Measurements from ENCODE around the gene XPNPEP1.

XPNPEP1 gene

GRCh38 chr10:109883859-109884771, 39.2 kb downstream of the XPNPEP1 start:
- Mint-ChIP-seq H3K27me3 (no peaks in the 10 kb centered on the region), H3K4me1 (peaks cover 24% of the 10 kb centered on the region), H3K4me3 (no peak overlapping the region), H3K36me3 (ENCODE audit: low read depth) (peaks cover 45% of the 10 kb centered on the region), H3K27ac (no peak overlapping the region), H3K9me3 (no peaks in the 10 kb centered on the region)
- ATAC-seq: peak; percentile 38
- peak; percentile 61 for DNase-seq

GRCh38 chr10:109882251-109883057, 40.9 kb downstream of the XPNPEP1 start:
- Mint-ChIP-seq H3K36me3 (ENCODE audit: low read depth) (peaks cover 50% of the 10 kb centered on the region), H3K9me3 (no peaks in the 10 kb centered on the region)

GRCh38 chr10:109881769-109882057, 41.6 kb downstream of the XPNPEP1 start:
- Mint-ChIP-seq H3K36me3 (ENCODE audit: low read depth) (peaks cover 55% of the 10 kb centered on the region), H3K9me3 (no peaks in the 10 kb centered on the region)
- no peak for ATAC-seq

More at GRCh38 chr10:109882251-109883057, 40.9 kb downstream of the XPNPEP1 start:
- no peak overlapping the region for H3K4me3 Mint-ChIP-seq
- ATAC-seq (no peak), DNase-seq (no peak)
- no peak overlapping the region for H3K27ac Mint-ChIP-seq
- H3K4me1 Mint-ChIP-seq: peaks cover 24% of the 10 kb centered on the region
- H3K27me3 Mint-ChIP-seq: no peaks in the 10 kb centered on the region

GRCh38 chr10:109880886-109881768, 42.2 kb downstream of the XPNPEP1 start:
- no peak overlapping the region for H3K27ac Mint-ChIP-seq

More at GRCh38 chr10:109881769-109882057, 41.6 kb downstream of the XPNPEP1 start:
- H3K27ac Mint-ChIP-seq: no peak overlapping the region
- DNase-seq: no peak
- H3K4me3 Mint-ChIP-seq: no peak overlapping the region
- peaks cover 16% of the 10 kb centered on the region for H3K4me1 Mint-ChIP-seq
- H3K27me3 Mint-ChIP-seq: no peaks in the 10 kb centered on the region

GRCh38 chr10:109877546-109877945, 45.8 kb downstream of the XPNPEP1 start:
- no peak overlapping the region for H3K4me3 Mint-ChIP-seq
- no peaks in the 10 kb centered on the region for H3K9me3 Mint-ChIP-seq
- no peak for ATAC-seq
- H3K27me3 Mint-ChIP-seq: no peaks in the 10 kb centered on the region
- no peak overlapping the region for H3K27ac Mint-ChIP-seq
- H3K36me3 Mint-ChIP-seq (ENCODE audit: low read depth): peaks cover 44% of the 10 kb centered on the region
- H3K4me1 Mint-ChIP-seq: no peaks in the 10 kb centered on the region
- no peak for DNase-seq

More at GRCh38 chr10:109880886-109881768, 42.2 kb downstream of the XPNPEP1 start:
- DNase-seq (no peak), ATAC-seq (no peak)
- Mint-ChIP-seq H3K36me3 (ENCODE audit: low read depth) (peaks cover 55% of the 10 kb centered on the region), H3K4me3 (no peak overlapping the region), H3K27me3 (no peaks in the 10 kb centered on the region), H3K9me3 (no peaks in the 10 kb centered on the region), H3K4me1 (peaks cover 10% of the 10 kb centered on the region)

- no peak overlapping the region for H3K27ac Mint-ChIP-seq
These were observed 47.2 kb downstream of the XPNPEP1 start for GRCh38 chr10:109875828-109876821.

GRCh38 chr10:109875151-109875568, 48.2 kb downstream of the XPNPEP1 start:
- ATAC-seq: no peak
- Mint-ChIP-seq H3K27ac (no peak overlapping the region), H3K36me3 (ENCODE audit: low read depth) (peaks cover 50% of the 10 kb centered on the region), H3K4me3 (no peak overlapping the region), H3K4me1 (no peaks in the 10 kb centered on the region), H3K27me3 (no peaks in the 10 kb centered on the region), H3K9me3 (no peaks in the 10 kb centered on the region)
- DNase-seq: no peak

More at GRCh38 chr10:109875828-109876821, 47.2 kb downstream of the XPNPEP1 start:
- Mint-ChIP-seq H3K27me3 (no peaks in the 10 kb centered on the region), H3K9me3 (no peaks in the 10 kb centered on the region), H3K4me3 (no peak overlapping the region), H3K36me3 (ENCODE audit: low read depth) (peaks cover 47% of the 10 kb centered on the region), H3K4me1 (no peaks in the 10 kb centered on the region)
- no peak for ATAC-seq
- DNase-seq: no peak

- H3K4me3 Mint-ChIP-seq: no peak overlapping the region
- H3K27me3 Mint-ChIP-seq: no peaks in the 10 kb centered on the region
- no peak overlapping the region for H3K27ac Mint-ChIP-seq
- DNase-seq (no peak), ATAC-seq (no peak)
- no peaks in the 10 kb centered on the region for H3K4me1 Mint-ChIP-seq
- no peaks in the 10 kb centered on the region for H3K9me3 Mint-ChIP-seq
- H3K36me3 Mint-ChIP-seq (ENCODE audit: low read depth): peaks cover 48% of the 10 kb centered on the region
These were observed 51.8 kb downstream of the XPNPEP1 start for GRCh38 chr10:109871476-109871875.

- Mint-ChIP-seq H3K27me3 (no peaks in the 10 kb centered on the region), H3K27ac (no peak overlapping the region), H3K36me3 (ENCODE audit: low read depth) (peaks cover 64% of the 10 kb centered on the region), H3K4me1 (no peaks in the 10 kb centered on the region), H3K4me3 (no peak overlapping the region), H3K9me3 (peaks cover 18% of the 10 kb centered on the region)
- no peak for DNase-seq
- no peak for ATAC-seq
These were observed 56.2 kb downstream of the XPNPEP1 start for GRCh38 chr10:109866995-109867635.

- Mint-ChIP-seq H3K4me1 (no peaks in the 10 kb centered on the region), H3K36me3 (ENCODE audit: low read depth) (peaks cover 62% of the 10 kb centered on the region), H3K4me3 (no peak overlapping the region), H3K9me3 (peaks cover 18% of the 10 kb centered on the region), H3K27me3 (no peaks in the 10 kb centered on the region), H3K27ac (no peak overlapping the region)
- DNase-seq (no peak), ATAC-seq (no peak)
These were observed 56.9 kb downstream of the XPNPEP1 start for GRCh38 chr10:109866168-109866994.

GRCh38 chr10:109863775-109864174, 59.5 kb downstream of the XPNPEP1 start:
- H3K36me3 Mint-ChIP-seq (ENCODE audit: low read depth): peaks cover 60% of the 10 kb centered on the region
- H3K4me1 Mint-ChIP-seq: peaks cover 3% of the 10 kb centered on the region
- no peak for DNase-seq
- H3K27me3 Mint-ChIP-seq: no peaks in the 10 kb centered on the region
- no peak overlapping the region for H3K4me3 Mint-ChIP-seq
- no peak for ATAC-seq
- H3K27ac Mint-ChIP-seq: no peak overlapping the region
- peaks cover 18% of the 10 kb centered on the region for H3K9me3 Mint-ChIP-seq

GRCh38 chr10:109862738-109863137, 60.6 kb downstream of the XPNPEP1 start:
- DNase-seq (no peak), ATAC-seq (no peak)
- Mint-ChIP-seq H3K27me3 (no peaks in the 10 kb centered on the region), H3K9me3 (peaks cover 18% of the 10 kb centered on the region), H3K27ac (no peak overlapping the region), H3K4me1 (peaks cover 3% of the 10 kb centered on the region), H3K36me3 (ENCODE audit: low read depth) (peaks cover 54% of the 10 kb centered on the region), H3K4me3 (no peak overlapping the region)

Data from activated naive CD8-positive, alpha-beta T cell treated with anti-CD3 and anti-CD28 coated beads, Interleukin-2, amount 50 U/mL, for 24 hours (primary cell).